ENCODE data around the gene TMEM130.

DNA sequence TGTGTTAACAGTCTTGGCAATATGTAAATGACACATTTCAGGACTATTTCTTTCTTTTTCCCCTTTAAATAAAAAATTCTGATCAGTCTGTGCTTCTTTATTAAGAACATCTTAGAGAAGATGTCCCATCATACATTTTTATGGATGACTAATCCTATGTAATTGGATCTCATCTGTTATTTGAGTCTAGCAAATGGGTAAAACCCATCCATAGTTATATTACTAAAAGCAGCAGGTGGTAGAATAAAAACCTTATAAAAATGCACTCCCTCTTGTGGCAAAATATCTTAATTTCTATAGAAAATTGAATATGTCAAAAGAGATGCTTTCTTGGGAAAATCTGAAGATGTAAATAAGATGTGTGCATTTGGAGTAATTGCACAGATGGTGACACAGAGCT, 43.8 kb upstream of the TMEM130 start:
- TF ChIP-seq EZH2 (IDR thresholded peaks at IDR 0.05; ENCODE audit: borderline replicate concordance) (no peak), CTCF (IDR thresholded peaks at IDR 0.05; ENCODE audit: poor library complexity) (no peak)
